HCT116 (cell line): ENCODE data around the gene FBXO22. TPM values are rescaled to one million over a fixed set of nuclear protein-coding genes. Genes with fewer than 3 reads are reported as not detected.
"Not testable (repeated sequence)": the region's sequence is repeated elsewhere in the genome, so short reads cannot be mapped to it uniquely, and the experiment has no call there.

ENCODE experiments used
- ATAC-seq: fragments of 200-7000 bp; cut with Tn5 transposase; 2 replicates; pipeline ENCODE4 v1.9.1; 2020; ENCODE audit warnings: mild to moderate bottlenecking, moderate library complexity
- BruUV-seq: library from RNA; stranded (reverse); fragments of 400-500 nt; replicated peaks from 2 replicates; lab custom pipeline; 2021; lab: Mats Ljungman, UMichigan
- CTCF ChIA-PET: fragments of 300-600 bp; sonication (Branson Sonifier 250); formaldehyde crosslinking; loops from one replicate; lab custom pipeline; 2021; ENCODE audit warnings: antibody characterized with exemption; lab: Charles Lee
- POLR2A ChIA-PET: fragments of 300-600, 350-600 bp; sonication (Branson Sonifier 250); formaldehyde crosslinking; loops from one replicate; lab custom pipeline; 2021; ENCODE audit warnings: antibody characterized with exemption; lab: Charles Lee
- RAD21 ChIA-PET, 2 experiments: fragments of 300-600 bp; sonication (Branson Sonifier 250); formaldehyde crosslinking; loops; one replicate each; lab custom pipeline; 2023; ENCODE audit warnings: low total read pairs in 2 of 2; ENCODE audit not compliant: uncharacterized antibody in 2 of 2, unreplicated experiment in 2 of 2, low non-redundant PET in 1 of 2; lab: Charles Lee
- DNase-seq: peaks from one replicate; pipeline ENCODE4 v3.0.0-alpha.2; 2010; ENCODE audit warnings: low read depth, low spot score
- H2AFZ ChIP-seq: fragments of 200-600 bp; shearing (Covaris generic), sonication (generic); 2 replicates; pipeline ENCODE4 v1.6.1; 2017; ENCODE audit warnings: low read depth, mixed run types, mixed read lengths, antibody characterized with exemption, low read length; ENCODE audit not compliant: poor library complexity, severe bottlenecking
- H3K27ac ChIP-seq: 2 replicates; pipeline ENCODE4 v1.5.1; 2012; ENCODE audit warnings: low read depth, low read length
- H3K27me3 ChIP-seq: fragments of 200-600 bp; sonication (generic); 2 replicates; pipeline ENCODE4 v1.6.1; 2016; ENCODE audit warnings: mixed run types, low read length, mixed read lengths; ENCODE audit not compliant: insufficient read depth
- H3K36me3 ChIP-seq, 2 experiments: fragments of 200-500 bp in 1 of 2; fragments of 200-600 bp in 1 of 2; sonication (Bioruptor generic) in 1 of 2; sonication (generic) in 1 of 2; 2 replicates each; pipeline versions ENCODE4 v1.5.1 to v1.6.1; 2014 to 2016; ENCODE audit warnings: low read length in 2 of 2, inconsistent platforms in 1 of 2, mixed read lengths in 1 of 2, mixed run types in 1 of 2; ENCODE audit not compliant: insufficient read depth in 2 of 2, control insufficient read depth in 1 of 2
- H3K4me1 ChIP-seq, 2 experiments: fragments of 200-600 bp in 1 of 2; sonication (generic) in 1 of 2; 2 replicates each; pipeline versions ENCODE4 v1.5.1 to v1.6.1; 2012 to 2017; ENCODE audit warnings: low read length in 2 of 2, inconsistent platforms in 1 of 2, mild to moderate bottlenecking in 1 of 2, mixed read lengths in 1 of 2, mixed run types in 1 of 2, moderate library complexity in 1 of 2; ENCODE audit not compliant: insufficient read depth in 2 of 2, control insufficient read depth in 1 of 2
- H3K4me2 ChIP-seq: fragments of 200-600 bp; sonication (generic); 2 replicates; pipeline ENCODE4 v1.6.1; 2017; ENCODE audit warnings: mixed run types, low read length, mixed read lengths
- H3K4me3 ChIP-seq, 2 experiments: fragments of 200-600 bp in 1 of 2; sonication (generic) in 1 of 2; replicated peaks in 1 of 2; 2 replicates each; pipeline ENCODE4 v1.5.1; 2011 to 2016; ENCODE audit warnings: low read length in 2 of 2, control low read depth in 1 of 2, low read depth in 1 of 2, mild to moderate bottlenecking in 1 of 2, mixed read lengths in 1 of 2, mixed run types in 1 of 2
- H3K79me2 ChIP-seq: fragments of 200-600 bp; sonication (generic); 2 replicates; pipeline ENCODE4 v1.6.1; 2017; ENCODE audit warnings: mild to moderate bottlenecking, mixed run types, low read length, moderate library complexity, mixed read lengths; ENCODE audit not compliant: insufficient read depth
- H3K9ac ChIP-seq: fragments of 200-600 bp; sonication (generic); 2 replicates; pipeline ENCODE4 v1.6.1; 2016; ENCODE audit warnings: low read length, mixed read lengths
- H3K9me2 ChIP-seq: fragments of 200-600 bp; sonication (generic), shearing (Covaris generic); 2 replicates; pipeline ENCODE4 v1.6.1; 2017; ENCODE audit warnings: mixed run types, mild to moderate bottlenecking, moderate library complexity; ENCODE audit not compliant: insufficient read depth
- H3K9me3 ChIP-seq, 2 experiments: fragments of 200-500 bp in 1 of 2; fragments of 200-600 bp in 1 of 2; sonication (Bioruptor generic) in 1 of 2; sonication (generic) in 1 of 2; 2 replicates each; pipeline ENCODE4 v1.6.1; 2014 to 2017; ENCODE audit warnings: low read length in 2 of 2, mixed read lengths in 2 of 2, inconsistent platforms in 1 of 2, low read depth in 1 of 2, mild to moderate bottlenecking in 1 of 2, mixed run types in 1 of 2, moderate library complexity in 1 of 2; ENCODE audit not compliant: control insufficient read depth in 1 of 2, insufficient read depth in 1 of 2
- H4K20me1 ChIP-seq: fragments of 200-600 bp; sonication (generic), shearing (Covaris generic); 2 replicates; pipeline ENCODE4 v1.6.1; 2017; ENCODE audit warnings: mixed run types, mild to moderate bottlenecking, moderate library complexity; ENCODE audit not compliant: insufficient read depth
- ATF3 ChIP-seq: IDR thresholded peaks from 2 replicates; pipeline ENCODE4 v1.6.1; 2012
- CBX3 ChIP-seq: IDR thresholded peaks from 2 replicates; pipeline ENCODE4 v1.6.1; 2012; ENCODE audit warnings: low read depth
- CEBPB ChIP-seq: IDR thresholded peaks from 2 replicates; pipeline ENCODE4 v1.6.1; 2012; ENCODE audit warnings: low read depth
- CTCF ChIP-seq, 3 experiments: fragments of 200-600 bp in 1 of 3; sonication (generic) in 1 of 3; IDR thresholded peaks in 2 of 3; conservative IDR thresholded peaks in 1 of 3; 2 replicates each; pipeline ENCODE4 v1.5.1; 2012 to 2017; ENCODE audit warnings: low read depth in 2 of 3, low read length in 2 of 3, antibody characterized with exemption in 1 of 3, borderline replicate concordance in 1 of 3, control low read depth in 1 of 3, mild to moderate bottlenecking in 1 of 3, mixed read lengths in 1 of 3, mixed run types in 1 of 3, moderate library complexity in 1 of 3; ENCODE audit not compliant: insufficient read depth in 1 of 3
- ELF1 ChIP-seq: IDR thresholded peaks from 2 replicates; pipeline ENCODE4 v1.6.1; 2012; ENCODE audit warnings: low read depth, borderline replicate concordance
- EZH2 ChIP-seq: fragments of 200-600 bp; sonication (generic); IDR thresholded peaks from 2 replicates; pipeline ENCODE4 v1.6.1; 2017; ENCODE audit warnings: antibody characterized with exemption, mixed run types
- EZH2phosphoT487 ChIP-seq: fragments of 200-600 bp; IDR thresholded peaks from 2 replicates; pipeline ENCODE4 v1.6.1; 2018; ENCODE audit warnings: antibody characterized with exemption, borderline replicate concordance
- FOSL1 ChIP-seq: IDR thresholded peaks from 2 replicates; pipeline ENCODE4 v1.6.1; 2012; ENCODE audit warnings: low read depth
- JUND ChIP-seq: IDR thresholded peaks from 2 replicates; pipeline ENCODE4 v1.6.1; 2012
- POLR2A ChIP-seq: IDR thresholded peaks from 2 replicates; pipeline ENCODE4 v1.7.0; 2011; ENCODE audit warnings: borderline replicate concordance; ENCODE audit not compliant: insufficient read depth, insufficient read length; ENCODE audit errors: extremely low read depth
- POLR2AphosphoS5 ChIP-seq: IDR thresholded peaks from 2 replicates; pipeline ENCODE4 v1.6.1; 2011; ENCODE audit warnings: mild to moderate bottlenecking, low read depth, low read length, moderate library complexity
- RAD21 ChIP-seq: IDR thresholded peaks from 2 replicates; pipeline ENCODE4 v1.6.1; 2012; ENCODE audit warnings: low read depth, mild to moderate bottlenecking
- SIN3A ChIP-seq: IDR thresholded peaks from 2 replicates; pipeline ENCODE4 v1.6.1; 2012; ENCODE audit warnings: low read depth
- SRF ChIP-seq: IDR thresholded peaks from 2 replicates; pipeline ENCODE4 v1.6.1; 2012; ENCODE audit warnings: low read depth
- YY1 ChIP-seq: IDR thresholded peaks from 2 replicates; pipeline ENCODE4 v1.6.1; 2011; ENCODE audit warnings: low read length, low read depth, moderate library complexity, mild to moderate bottlenecking; ENCODE audit not compliant: insufficient replicate concordance; ENCODE audit errors: extremely low read depth
- intact Hi-C: fragments of 100-400 bp; cut with micrococcal nuclease; formaldehyde crosslinking; loops from 2 replicates; pipeline ENCODE4 v1.10.0; 2022
- total RNA-seq: library from RNA; stranded (reverse); gene quantifications from one replicate; pipeline ENCODE4 v1.2.1, GENCODE V29; 2021; ENCODE audit not compliant: unreplicated experiment
- TF ChIP-seq, protein P1 (sequence below): IDR thresholded peaks from 2 replicates; pipeline ENCODE4 v1.6.1; 2011; ENCODE audit warnings: mild to moderate bottlenecking, low read length, moderate library complexity; ENCODE audit not compliant: insufficient replicate concordance; ENCODE audit errors: extremely low read depth

Gene FBXO22
- total RNA-seq, 1 experiment from 2014 or later, result 60.3 TPM

DNA sequence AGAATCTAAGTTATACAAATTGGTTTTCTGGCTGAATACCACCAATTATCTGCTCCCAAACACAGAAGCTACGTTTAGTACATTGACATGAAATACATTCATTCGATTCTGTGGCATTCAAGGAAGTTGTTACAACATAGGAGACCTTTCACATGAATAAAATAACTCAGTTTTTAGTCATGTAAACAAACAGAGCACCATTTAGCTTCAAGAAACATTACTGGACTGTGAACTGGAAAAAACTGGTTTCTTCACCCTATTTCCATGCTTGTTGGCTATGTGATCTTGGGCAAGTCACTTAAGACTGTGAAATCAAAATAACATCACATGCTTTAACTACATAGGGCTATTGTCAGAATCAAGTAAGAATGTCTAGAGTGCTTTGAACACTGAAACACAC, 62.4 kb downstream of the FBXO22 start:
- intact Hi-C loops, result no loop called here
- Histone ChIP-seq H4K20me1 (no peaks in the 10 kb centered on the region), H3K9me3 (no peaks in the 10 kb centered on the region), H3K9me2 (no peaks in the 10 kb centered on the region), H3K4me2 (no peak overlapping the region), H3K9ac (no peak overlapping the region), H3K27ac (no peak overlapping the region), H3K4me1 (no peaks in the 10 kb centered on the region), H3K4me3 (no peak overlapping the region), H3K79me2 (no peaks in the 10 kb centered on the region), H2AFZ (no peak overlapping the region), H3K27me3 (no peaks in the 10 kb centered on the region), H3K36me3 (no peaks in the 10 kb centered on the region)
- no peak for ATAC-seq
- BruUV-seq, result no TSS peak
- DNase-seq, result no peak
- ChIA-PET RAD21 (no interaction called here), CTCF (no interaction called here), POLR2A (no interaction called here)
- no peak for TF ChIP-seq EZH2
- TF ChIP-seq CTCF (IDR thresholded peaks at IDR 0.05 in 2 of 3, conservative IDR thresholded peaks at IDR 0.05 in 1 of 3; ENCODE audit: borderline replicate concordance in 1 of 3, insufficient read depth in 1 of 3, low read depth in 2 of 3, low read length in 2 of 3), result no peak
- TF ChIP-seq RAD21, result no peak
- no peak for TF ChIP-seq POLR2AphosphoS5
- TF ChIP-seq ATF3, result no peak
- no peak for TF ChIP-seq CBX3
- TF ChIP-seq JUND, result no peak
- no peak for TF ChIP-seq SRF
- no peak for TF ChIP-seq YY1
- no peak for TF ChIP-seq FOSL1
- TF ChIP-seq SIN3A, result no peak
- TF ChIP-seq CEBPB, result no peak
- TF ChIP-seq, protein P1, sequence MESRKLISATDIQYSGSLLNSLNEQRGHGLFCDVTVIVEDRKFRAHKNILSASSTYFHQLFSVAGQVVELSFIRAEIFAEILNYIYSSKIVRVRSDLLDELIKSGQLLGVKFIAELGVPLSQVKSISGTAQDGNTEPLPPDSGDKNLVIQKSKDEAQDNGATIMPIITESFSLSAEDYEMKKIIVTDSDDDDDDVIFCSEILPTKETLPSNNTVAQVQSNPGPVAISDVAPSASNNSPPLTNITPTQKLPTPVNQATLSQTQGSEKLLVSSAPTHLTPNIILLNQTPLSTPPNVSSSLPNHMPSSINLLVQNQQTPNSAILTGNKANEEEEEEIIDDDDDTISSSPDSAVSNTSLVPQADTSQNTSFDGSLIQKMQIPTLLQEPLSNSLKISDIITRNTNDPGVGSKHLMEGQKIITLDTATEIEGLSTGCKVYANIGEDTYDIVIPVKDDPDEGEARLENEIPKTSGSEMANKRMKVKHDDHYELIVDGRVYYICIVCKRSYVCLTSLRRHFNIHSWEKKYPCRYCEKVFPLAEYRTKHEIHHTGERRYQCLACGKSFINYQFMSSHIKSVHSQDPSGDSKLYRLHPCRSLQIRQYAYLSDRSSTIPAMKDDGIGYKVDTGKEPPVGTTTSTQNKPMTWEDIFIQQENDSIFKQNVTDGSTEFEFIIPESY, result no peak
- no peak for TF ChIP-seq POLR2A
- no peak for TF ChIP-seq ELF1
- TF ChIP-seq EZH2phosphoT487, result no peak

DNA sequence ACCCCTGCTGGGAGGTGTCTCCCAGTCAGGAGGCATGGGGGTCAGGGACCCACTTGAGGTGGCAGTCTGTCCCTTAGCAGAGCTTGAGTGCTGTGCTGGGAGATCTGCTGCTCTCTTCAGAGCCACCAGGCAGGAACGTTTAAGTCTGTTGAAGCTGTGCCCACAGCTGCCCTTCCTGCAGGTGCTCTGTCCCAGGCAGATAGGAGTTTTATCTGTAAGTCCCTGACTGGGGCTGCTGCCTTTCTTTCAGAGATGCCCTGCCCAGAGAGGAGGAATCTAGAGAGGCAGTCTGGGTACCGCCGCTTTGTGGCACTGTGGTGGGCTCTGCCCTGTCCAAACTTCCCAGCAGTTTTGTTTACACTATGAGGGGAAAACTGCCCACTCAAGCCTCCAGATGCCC, 73.1 kb downstream of the FBXO22 start:
- ATAC-seq, DNase-seq, H3K79me2 ChIP-seq, H3K4me1 ChIP-seq, CTCF ChIA-PET, H3K4me2 ChIP-seq, H3K4me3 ChIP-seq, H3K9me2 ChIP-seq, H3K9ac ChIP-seq, H3K27ac ChIP-seq, BruUV-seq, H3K9me3 ChIP-seq, POLR2A ChIA-PET, H2AFZ ChIP-seq, H3K27me3 ChIP-seq, RAD21 ChIA-PET, intact Hi-C loops, H4K20me1 ChIP-seq, H3K36me3 ChIP-seq: not testable (repeated sequence)
